ENCODE data around the gene FBL.
"Not testable (repeated sequence)": the region's sequence is repeated elsewhere in the genome, so short reads cannot be mapped to it uniquely, and the experiment has no call there.

FBL gene

GRCh38 chr19:39845933-39846677, at the start of gene FBL:
Gene FBL, minus strand, starts transcription at chr19:39846379. Its CDS starts 79 bp downstream, at chr19:39846300.
- peak; percentile 97 for DNase-seq (ENCODE audit: low spot score)

GRCh38 chr19:39895096-39895495, 48.9 kb upstream of the FBL start:
- not testable (repeated sequence) for DNase-seq (ENCODE audit: low spot score)

- not testable (repeated sequence) for DNase-seq (ENCODE audit: low spot score)
Observed at GRCh38 chr19:39894236-39894606, 48.0 kb upstream of the FBL start.

- DNase-seq (ENCODE audit: low spot score) = not testable (repeated sequence)
Observed at GRCh38 chr19:39893366-39894235, 47.4 kb upstream of the FBL start.

GRCh38 chr19:39892506-39892902, 46.3 kb upstream of the FBL start:
- not testable (repeated sequence) for DNase-seq (ENCODE audit: low spot score)

GRCh38 chr19:39891660-39892505, 45.7 kb upstream of the FBL start:
- DNase-seq (ENCODE audit: low spot score) = peak; percentile 84

- DNase-seq (ENCODE audit: low spot score) = no peak
Observed at GRCh38 chr19:39890755-39891551, 44.8 kb upstream of the FBL start.

GRCh38 chr19:39889872-39890754, 43.9 kb upstream of the FBL start:
- not testable (repeated sequence) for DNase-seq (ENCODE audit: low spot score)

- not testable (repeated sequence) for DNase-seq (ENCODE audit: low spot score)
Observed at GRCh38 chr19:39887456-39887951, 41.3 kb upstream of the FBL start.

- DNase-seq (ENCODE audit: low spot score) = not testable (repeated sequence)
Observed at GRCh38 chr19:39885821-39886554, 39.8 kb upstream of the FBL start.

GRCh38 chr19:39884721-39885120, 38.5 kb upstream of the FBL start:
- not testable (repeated sequence) for DNase-seq (ENCODE audit: low spot score)

- not testable (repeated sequence) for DNase-seq (ENCODE audit: low spot score)
Observed at GRCh38 chr19:39882645-39883044, 36.5 kb upstream of the FBL start.

- peak; percentile 76 for DNase-seq (ENCODE audit: low spot score)
Observed at GRCh38 chr19:39881495-39882110, 35.4 kb upstream of the FBL start.

- DNase-seq (ENCODE audit: low spot score) = not testable (repeated sequence)
Observed at GRCh38 chr19:39880241-39880640, 34.1 kb upstream of the FBL start.

GRCh38 chr19:39879796-39880195, 33.6 kb upstream of the FBL start:
- DNase-seq (ENCODE audit: low spot score) = not testable (repeated sequence)

GRCh38 chr19:39878866-39879265, 32.7 kb upstream of the FBL start:
- DNase-seq (ENCODE audit: low spot score) = not testable (repeated sequence)

- DNase-seq (ENCODE audit: low spot score) = no peak
Observed at GRCh38 chr19:39878398-39878797, 32.2 kb upstream of the FBL start.

- DNase-seq (ENCODE audit: low spot score) = not testable (repeated sequence)
Observed at GRCh38 chr19:39877982-39878381, 31.8 kb upstream of the FBL start.

- not testable (repeated sequence) for DNase-seq (ENCODE audit: low spot score)
Observed at GRCh38 chr19:39877488-39877887, 31.3 kb upstream of the FBL start.

Data from ecto neural progenitor cell (in vitro differentiated cells).